Activated T-helper 2 cell treated with anti-CD3 and anti-CD28 coated beads, Interferon-gamma antibody, Interleukin-2, Interleukin-4, amounts not matched to agents 10 μg/mL and 5 μg/mL and 100 μg/mL, durations not matched to agents 14 hours and 24 hours and 36 hours (primary cell): ENCODE data around the gene TMEM179. TPM values are rescaled to one million over a fixed set of nuclear protein-coding genes. Genes with fewer than 3 reads are reported as not detected.

Experiments used
- DNase-seq: peaks from one replicate; pipeline ENCODE4 v3.0.0; 2021; ENCODE audit warnings: low spot score
- H3K27ac Mint-ChIP-seq: one replicate; pipeline ENCODE4 v1.8.0; 2021; ENCODE audit warnings: mixed read lengths
- H3K27me3 Mint-ChIP-seq: one replicate; pipeline ENCODE4 v1.8.0; 2021; ENCODE audit warnings: low read depth, mixed read lengths
- H3K36me3 Mint-ChIP-seq: one replicate; pipeline ENCODE4 v1.8.0; 2021; ENCODE audit warnings: low read depth, mixed read lengths
- H3K4me1 Mint-ChIP-seq: one replicate; pipeline ENCODE4 v1.8.0; 2021; ENCODE audit warnings: low read depth, mixed read lengths
- H3K4me3 Mint-ChIP-seq: one replicate; pipeline ENCODE4 v1.8.0; 2021; ENCODE audit warnings: low read depth, mild to moderate bottlenecking, moderate library complexity, mixed read lengths
- H3K9me3 Mint-ChIP-seq: one replicate; pipeline ENCODE4 v1.8.0; 2021; ENCODE audit warnings: mixed read lengths
- intact Hi-C: fragments of 100-400 bp; cut with micrococcal nuclease; formaldehyde crosslinking; loops from one replicate; pipeline ENCODE4 v1.15.1; 2023
- total RNA-seq: library from RNA; stranded (reverse); gene quantifications from 2 replicates; pipeline ENCODE4 v1.2.3, GENCODE V29; 2022

The TMEM179 gene
- total RNA-seq, 1 donor from 2014 or later, result 0.30 TPM

- no peaks in the 10 kb centered on the region for H3K36me3 Mint-ChIP-seq
- no peak overlapping the region for H3K4me3 Mint-ChIP-seq
- no peak overlapping the region for H3K27ac Mint-ChIP-seq
- no peaks in the 10 kb centered on the region for H3K4me1 Mint-ChIP-seq
- intact Hi-C loops, result no loop called here
- no peaks in the 10 kb centered on the region for H3K9me3 Mint-ChIP-seq
- no peak for DNase-seq
- no peaks in the 10 kb centered on the region for H3K27me3 Mint-ChIP-seq
Measured at GRCh38 chr14:104634886-104635570, 30.5 kb upstream of the TMEM179 start.

DNA sequence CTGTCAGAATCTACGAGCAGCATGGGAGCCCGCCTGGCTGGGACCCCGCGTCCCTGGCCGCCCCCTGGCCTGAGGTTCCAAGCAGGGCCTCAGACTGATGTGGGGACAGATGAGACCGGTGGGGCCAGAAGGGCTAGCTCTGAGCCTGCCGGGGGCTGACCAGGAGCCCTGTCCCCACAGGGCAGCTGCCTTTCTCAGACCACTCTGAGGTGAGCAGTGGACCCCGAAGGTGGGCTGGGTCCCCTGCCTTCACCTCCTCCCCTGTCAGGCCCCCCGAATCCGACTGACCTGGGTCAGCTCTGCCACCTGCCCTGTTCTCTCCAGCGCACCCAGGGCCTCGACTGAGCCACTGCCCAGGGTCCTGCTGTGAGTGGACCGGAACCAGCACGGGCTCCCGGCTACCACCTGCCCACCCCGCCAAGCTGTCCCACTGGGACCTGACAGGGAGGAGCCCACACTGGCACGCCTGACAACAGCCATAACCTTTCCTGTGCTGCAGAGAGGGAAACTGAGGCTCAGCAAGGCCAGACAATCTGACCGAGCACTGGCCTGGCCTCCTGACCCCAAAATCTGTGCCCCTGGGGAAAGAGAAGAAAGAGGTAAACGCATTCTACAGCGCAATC lies 29.7 kb upstream of the TMEM179 start:
- peaks cover 3% of the 10 kb centered on the region for H3K9me3 Mint-ChIP-seq
- no peaks in the 10 kb centered on the region for H3K27me3 Mint-ChIP-seq
- no peak overlapping the region for H3K27ac Mint-ChIP-seq
- no peak overlapping the region for H3K4me3 Mint-ChIP-seq
- intact Hi-C loops, result no loop called here
- H3K36me3 Mint-ChIP-seq, result no peaks in the 10 kb centered on the region
- no peak for DNase-seq
- H3K4me1 Mint-ChIP-seq, result no peaks in the 10 kb centered on the region

DNA sequence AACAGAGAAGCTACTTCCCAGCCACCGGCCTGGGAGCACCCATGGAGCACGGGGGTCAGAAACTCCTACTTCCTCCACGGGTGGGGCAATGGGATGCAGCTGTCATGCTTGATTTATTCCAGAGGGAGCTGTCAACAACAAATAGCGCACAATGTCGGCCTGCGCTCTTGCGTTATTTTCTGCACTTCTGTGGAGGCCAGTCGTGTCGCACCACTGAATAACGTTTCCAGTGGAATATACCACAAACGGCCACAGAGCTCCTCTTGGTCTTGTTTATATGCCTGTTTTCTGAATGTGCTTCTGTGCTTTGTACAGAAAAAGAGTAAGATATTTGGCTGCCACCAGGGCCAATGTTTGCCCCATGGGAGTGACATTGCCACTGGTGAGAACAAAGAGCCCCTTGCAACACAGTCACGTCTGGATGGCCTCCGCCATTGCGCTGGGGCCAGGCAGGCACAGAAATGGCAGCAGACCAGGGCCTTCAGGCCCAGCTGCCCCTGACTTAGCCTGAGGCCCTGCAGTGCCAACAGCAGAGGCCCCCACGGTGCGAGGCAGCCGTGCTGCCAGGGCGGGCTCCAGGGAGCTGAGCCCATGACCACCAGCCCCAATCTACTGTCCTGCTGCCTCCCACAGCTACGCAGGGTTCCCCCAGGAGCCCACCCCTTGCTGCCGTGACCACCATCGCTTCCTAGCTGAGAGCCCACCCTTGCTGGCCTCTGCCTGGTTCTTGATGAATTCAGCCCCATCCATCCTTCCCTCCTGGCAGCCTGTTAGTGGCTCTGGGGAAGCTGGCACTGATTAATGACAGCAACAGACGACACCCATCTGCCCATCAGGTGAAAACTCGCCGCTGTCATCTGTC lies 28.9 kb upstream of the TMEM179 start:
- no peaks in the 10 kb centered on the region for H3K36me3 Mint-ChIP-seq
- H3K9me3 Mint-ChIP-seq, result peaks cover 6% of the 10 kb centered on the region
- intact Hi-C loops, result no loop called here
- H3K4me3 Mint-ChIP-seq, result no peak overlapping the region
- H3K4me1 Mint-ChIP-seq, result no peaks in the 10 kb centered on the region
- DNase-seq, result no peak
- H3K27ac Mint-ChIP-seq, result no peak overlapping the region
- no peaks in the 10 kb centered on the region for H3K27me3 Mint-ChIP-seq

- H3K27me3 Mint-ChIP-seq, result no peaks in the 10 kb centered on the region
- peaks cover 12% of the 10 kb centered on the region for H3K9me3 Mint-ChIP-seq
- no peak overlapping the region for H3K27ac Mint-ChIP-seq
- intact Hi-C loops, result no loop called here
- no peak for DNase-seq
- H3K36me3 Mint-ChIP-seq, result no peaks in the 10 kb centered on the region
- no peak overlapping the region for H3K4me3 Mint-ChIP-seq
- H3K4me1 Mint-ChIP-seq, result no peaks in the 10 kb centered on the region
Measured at GRCh38 chr14:104632781-104633180, 28.2 kb upstream of the TMEM179 start.

- Mint-ChIP-seq H3K36me3 (no peaks in the 10 kb centered on the region), H3K9me3 (peaks cover 26% of the 10 kb centered on the region), H3K4me3 (no peak overlapping the region), H3K27ac (no peak overlapping the region), H3K27me3 (peaks cover 9% of the 10 kb centered on the region), H3K4me1 (no peaks in the 10 kb centered on the region)
- intact Hi-C loops, result no loop called here
- no peak for DNase-seq
Measured at GRCh38 chr14:104624939-104625338, 20.4 kb upstream of the TMEM179 start.

DNA sequence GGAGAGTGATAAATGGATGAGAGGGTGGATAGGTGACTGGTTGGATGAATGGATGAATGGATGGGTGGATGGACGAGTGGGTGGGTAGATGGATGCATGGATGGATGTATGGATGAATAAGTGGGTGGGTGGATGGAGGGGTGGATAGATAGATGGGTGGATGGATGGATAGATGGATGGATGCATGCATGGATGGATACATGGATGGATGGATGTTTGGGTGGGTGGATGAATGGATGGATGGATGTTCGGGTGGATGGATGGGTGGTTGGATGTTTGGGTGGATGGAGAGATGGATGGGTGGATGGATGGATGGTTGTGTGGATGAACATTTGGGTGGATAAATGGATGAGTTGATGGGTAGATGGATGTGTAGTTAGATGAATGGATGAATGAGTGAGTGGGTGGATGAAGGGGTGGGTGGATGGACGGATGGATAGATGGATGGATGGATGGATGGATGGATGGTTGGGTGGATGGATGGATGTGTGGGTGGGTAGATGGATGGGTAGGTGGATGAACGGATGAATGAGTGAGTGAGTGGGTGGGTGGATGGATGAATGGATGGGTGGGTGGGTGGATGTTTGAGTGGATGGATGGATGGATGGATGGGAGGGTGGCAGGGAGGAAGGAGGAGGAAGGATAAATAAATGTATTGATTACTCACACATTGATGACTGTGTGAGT lies 9.7 kb upstream of the TMEM179 start:
- H3K27ac Mint-ChIP-seq, result no peak overlapping the region
- no peak for DNase-seq
- H3K4me3 Mint-ChIP-seq, result no peak overlapping the region
- no peaks in the 10 kb centered on the region for H3K9me3 Mint-ChIP-seq
- H3K36me3 Mint-ChIP-seq, result no peaks in the 10 kb centered on the region
- peaks cover 10% of the 10 kb centered on the region for H3K27me3 Mint-ChIP-seq
- H3K4me1 Mint-ChIP-seq, result no peaks in the 10 kb centered on the region
- intact Hi-C loops, result no loop called here

GRCh38 chr14:104611881-104612280 lies 7.3 kb upstream of the TMEM179 start:
- Mint-ChIP-seq H3K4me1 (no peaks in the 10 kb centered on the region), H3K9me3 (no peaks in the 10 kb centered on the region), H3K36me3 (no peaks in the 10 kb centered on the region), H3K27ac (no peak overlapping the region), H3K27me3 (peaks cover 7% of the 10 kb centered on the region), H3K4me3 (no peak overlapping the region)
- DNase-seq, result no peak
- intact Hi-C loops, result no loop called here

- no peaks in the 10 kb centered on the region for H3K36me3 Mint-ChIP-seq
- H3K27ac Mint-ChIP-seq, result no peak overlapping the region
- DNase-seq, result no peak
- H3K9me3 Mint-ChIP-seq, result no peaks in the 10 kb centered on the region
- no peaks in the 10 kb centered on the region for H3K4me1 Mint-ChIP-seq
- H3K4me3 Mint-ChIP-seq, result no peak overlapping the region
- intact Hi-C loops, result no loop called here
- peaks cover 10% of the 10 kb centered on the region for H3K27me3 Mint-ChIP-seq
Measured at GRCh38 chr14:104610749-104611310, 6.3 kb upstream of the TMEM179 start.

DNA sequence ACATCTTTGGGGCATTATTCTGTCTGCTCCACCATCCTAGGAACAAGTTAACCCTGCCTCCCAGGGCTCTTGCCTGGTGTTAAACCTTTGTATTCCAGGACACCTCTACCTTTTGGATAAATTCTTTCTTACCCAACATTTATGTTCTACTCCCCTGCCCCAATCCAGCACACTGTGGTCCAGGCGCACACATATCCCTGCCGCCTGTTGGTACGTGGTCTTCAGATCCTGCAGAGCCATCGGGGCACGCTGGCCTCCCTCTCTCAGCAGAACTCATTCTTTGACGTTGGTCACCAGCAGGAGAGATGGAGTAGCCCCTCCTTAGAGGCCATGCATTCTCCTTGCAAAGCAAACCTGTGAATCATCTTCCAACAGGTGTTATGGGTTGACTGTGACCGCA lies 5.1 kb upstream of the TMEM179 start:
- no peak overlapping the region for H3K4me3 Mint-ChIP-seq
- H3K4me1 Mint-ChIP-seq, result no peaks in the 10 kb centered on the region
- H3K9me3 Mint-ChIP-seq, result no peaks in the 10 kb centered on the region
- DNase-seq, result no peak
- no peaks in the 10 kb centered on the region for H3K36me3 Mint-ChIP-seq
- no peak overlapping the region for H3K27ac Mint-ChIP-seq
- intact Hi-C loops, result no loop called here
- H3K27me3 Mint-ChIP-seq, result peaks cover 18% of the 10 kb centered on the region

GRCh38 chr14:104603711-104604401 lies 716 bp downstream of the TMEM179 start:
- H3K4me3 Mint-ChIP-seq, result peak overlapping the region; percentile 5
- intact Hi-C loops, result no loop called here
- H3K4me1 Mint-ChIP-seq, result no peaks in the 10 kb centered on the region
- H3K27ac Mint-ChIP-seq, result no peak overlapping the region
- H3K36me3 Mint-ChIP-seq, result no peaks in the 10 kb centered on the region
- no peaks in the 10 kb centered on the region for H3K9me3 Mint-ChIP-seq
- DNase-seq, result no peak
- H3K27me3 Mint-ChIP-seq, result peaks cover 27% of the 10 kb centered on the region

DNA sequence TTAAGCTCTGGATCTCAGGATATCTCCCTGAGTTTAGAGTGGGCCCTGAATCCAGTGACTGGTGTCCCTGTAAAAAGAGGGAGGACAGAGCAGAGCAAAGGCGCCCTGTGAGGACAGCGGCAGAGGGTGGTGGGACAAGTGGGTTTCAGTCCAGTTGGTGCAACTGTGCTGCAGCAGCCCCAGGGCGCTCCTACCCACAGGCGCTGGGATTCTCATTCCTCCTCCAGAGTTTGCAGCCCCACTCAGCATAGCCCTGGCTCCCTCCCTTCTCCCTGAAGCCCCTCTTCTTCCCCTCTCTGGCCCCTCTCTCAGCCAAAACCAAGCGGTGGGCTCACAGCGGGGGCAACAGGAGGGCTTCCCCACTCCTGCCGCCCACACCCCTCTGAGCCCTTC lies 1.6 kb downstream of the TMEM179 start:
- H3K27me3 Mint-ChIP-seq, result peaks cover 27% of the 10 kb centered on the region
- DNase-seq, result no peak
- H3K36me3 Mint-ChIP-seq, result no peaks in the 10 kb centered on the region
- H3K9me3 Mint-ChIP-seq, result no peaks in the 10 kb centered on the region
- no peaks in the 10 kb centered on the region for H3K4me1 Mint-ChIP-seq
- no peak overlapping the region for H3K27ac Mint-ChIP-seq
- intact Hi-C loops, result no loop called here
- no peak overlapping the region for H3K4me3 Mint-ChIP-seq

DNA sequence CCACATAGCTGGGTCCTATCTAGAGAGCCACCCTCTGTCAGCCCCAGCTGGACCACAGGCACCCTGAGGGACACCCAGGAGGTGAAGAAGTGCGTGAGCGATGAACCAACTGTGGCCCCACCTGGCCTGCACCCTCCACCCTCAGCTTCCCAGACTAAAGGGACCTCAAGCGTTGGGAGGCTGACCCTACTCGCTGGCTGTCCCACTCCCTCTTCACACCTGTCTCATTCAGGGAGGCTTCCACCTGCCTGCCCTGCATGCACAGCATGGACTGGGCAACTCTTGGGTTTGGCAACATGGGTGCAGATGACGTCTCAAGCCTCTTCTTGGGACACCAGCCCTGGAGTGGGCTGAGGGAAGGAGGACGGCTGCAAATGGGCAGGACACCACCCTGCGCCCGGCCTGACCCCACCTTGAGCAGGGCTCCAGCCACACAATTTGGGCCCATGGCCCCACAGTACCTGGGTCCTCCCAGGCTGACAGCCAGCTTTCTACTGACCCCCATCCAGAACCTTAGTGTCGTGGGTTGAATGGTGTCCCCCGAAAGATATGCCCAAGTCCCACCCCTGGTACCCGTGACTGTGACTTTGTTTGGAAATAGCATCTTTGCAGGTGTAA lies 2.1 kb downstream of the TMEM179 start:
- H3K4me1 Mint-ChIP-seq, result no peaks in the 10 kb centered on the region
- no peak overlapping the region for H3K27ac Mint-ChIP-seq
- no peaks in the 10 kb centered on the region for H3K36me3 Mint-ChIP-seq
- no peak overlapping the region for H3K4me3 Mint-ChIP-seq
- intact Hi-C loops, result no loop called here
- peaks cover 25% of the 10 kb centered on the region for H3K27me3 Mint-ChIP-seq
- H3K9me3 Mint-ChIP-seq, result no peaks in the 10 kb centered on the region
- DNase-seq, result no peak
